ENCODE data around the gene MRPS2.
"Not testable (repeated sequence)": the region's sequence is repeated elsewhere in the genome, so short reads cannot be mapped to it uniquely, and the experiment has no call there.

MRPS2 gene

DNA sequence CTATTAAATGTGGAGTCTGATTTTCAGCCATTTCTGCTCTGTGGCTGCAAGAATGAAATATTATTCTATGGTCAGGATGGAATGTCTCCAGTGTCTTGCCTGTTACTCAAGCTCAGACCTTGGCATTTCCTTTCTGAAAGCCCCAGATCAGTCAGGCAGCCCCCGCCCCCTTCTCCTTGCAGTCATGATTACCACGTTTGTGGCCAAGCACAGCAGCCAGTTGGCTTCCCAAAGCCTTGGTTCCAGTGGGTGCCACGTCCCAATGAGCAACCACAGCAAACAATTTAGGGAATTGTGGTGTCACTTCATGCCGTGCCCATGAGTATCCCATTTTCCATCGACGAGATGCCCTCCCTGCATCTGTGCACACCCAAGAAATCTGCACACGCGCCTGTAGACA, 35.7 kb downstream of the MRPS2 start:
- TF ChIP-seq, protein P1, sequence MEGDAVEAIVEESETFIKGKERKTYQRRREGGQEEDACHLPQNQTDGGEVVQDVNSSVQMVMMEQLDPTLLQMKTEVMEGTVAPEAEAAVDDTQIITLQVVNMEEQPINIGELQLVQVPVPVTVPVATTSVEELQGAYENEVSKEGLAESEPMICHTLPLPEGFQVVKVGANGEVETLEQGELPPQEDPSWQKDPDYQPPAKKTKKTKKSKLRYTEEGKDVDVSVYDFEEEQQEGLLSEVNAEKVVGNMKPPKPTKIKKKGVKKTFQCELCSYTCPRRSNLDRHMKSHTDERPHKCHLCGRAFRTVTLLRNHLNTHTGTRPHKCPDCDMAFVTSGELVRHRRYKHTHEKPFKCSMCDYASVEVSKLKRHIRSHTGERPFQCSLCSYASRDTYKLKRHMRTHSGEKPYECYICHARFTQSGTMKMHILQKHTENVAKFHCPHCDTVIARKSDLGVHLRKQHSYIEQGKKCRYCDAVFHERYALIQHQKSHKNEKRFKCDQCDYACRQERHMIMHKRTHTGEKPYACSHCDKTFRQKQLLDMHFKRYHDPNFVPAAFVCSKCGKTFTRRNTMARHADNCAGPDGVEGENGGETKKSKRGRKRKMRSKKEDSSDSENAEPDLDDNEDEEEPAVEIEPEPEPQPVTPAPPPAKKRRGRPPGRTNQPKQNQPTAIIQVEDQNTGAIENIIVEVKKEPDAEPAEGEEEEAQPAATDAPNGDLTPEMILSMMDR (IDR thresholded peaks at IDR 0.05; ENCODE audit: low read depth, low read length): no peak
- DNase-seq (ENCODE audit: extremely low read depth, low read depth): no peak

DNA sequence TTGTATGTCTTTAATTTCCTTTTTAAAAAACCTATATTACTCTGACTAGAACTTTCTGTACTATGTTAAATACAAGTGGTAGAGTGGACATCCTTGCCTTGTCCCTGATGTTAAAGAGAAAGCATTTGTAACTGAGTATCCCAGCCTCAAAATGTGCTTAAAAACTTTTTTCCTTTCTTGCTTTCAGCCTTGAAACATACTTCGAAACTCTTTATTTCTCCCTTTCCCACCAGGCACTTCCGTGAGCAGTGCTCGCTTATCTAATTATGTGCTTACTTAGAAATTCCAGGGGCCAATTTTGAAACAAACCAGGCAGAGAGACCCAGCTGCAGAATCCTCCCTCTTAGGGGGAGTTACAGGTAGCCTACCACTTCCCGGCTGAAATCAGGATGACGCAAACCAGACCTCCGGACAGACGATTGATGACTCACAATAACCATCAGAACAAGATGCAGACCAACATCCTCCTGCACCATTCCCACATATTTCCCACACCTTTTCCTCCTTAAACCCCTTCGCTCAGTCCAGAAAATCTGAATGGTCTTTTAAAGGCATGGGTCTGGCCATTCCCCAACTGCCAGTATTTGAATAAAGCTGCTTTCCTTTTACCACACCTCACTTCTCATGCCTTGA, 42.9 kb downstream of the MRPS2 start:
- not testable (repeated sequence) for DNase-seq (ENCODE audit: extremely low read depth, low read depth)

DNA sequence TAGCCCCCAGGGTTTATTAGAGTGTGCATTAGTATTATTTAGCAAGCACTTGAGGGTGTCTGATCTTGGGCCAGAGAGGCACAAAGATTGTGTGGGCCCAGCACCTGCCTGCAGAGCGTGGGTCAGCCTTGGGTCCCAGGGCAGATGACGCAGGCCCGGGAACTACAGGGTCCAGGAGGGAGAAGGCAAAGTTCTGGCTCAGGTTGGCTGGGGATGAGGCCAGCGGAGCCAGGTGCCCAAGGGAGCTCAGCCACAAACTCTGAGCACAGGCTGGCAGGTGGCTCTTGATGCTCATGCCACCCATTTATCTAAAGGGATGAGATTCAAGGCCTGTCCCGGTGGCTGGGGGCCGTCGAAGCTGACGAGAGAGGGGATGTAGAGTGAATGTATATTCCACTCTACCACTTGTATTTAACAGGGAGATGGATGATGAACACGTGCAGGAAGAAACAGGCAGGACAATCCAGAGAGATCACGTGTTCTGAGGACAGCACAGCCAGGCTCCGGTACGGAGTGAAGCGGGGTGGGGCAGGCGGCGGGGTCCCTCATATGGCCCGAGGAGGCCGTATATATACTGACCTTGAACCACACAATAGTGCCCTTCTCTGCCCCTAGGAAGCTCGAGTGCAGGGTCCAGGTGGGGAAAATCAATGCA, 44.6 kb downstream of the MRPS2 start:
- no peak for DNase-seq (ENCODE audit: extremely low read depth, low read depth)
- TF ChIP-seq, protein P1 (IDR thresholded peaks at IDR 0.05; ENCODE audit: low read depth, low read length): no peak

DNA sequence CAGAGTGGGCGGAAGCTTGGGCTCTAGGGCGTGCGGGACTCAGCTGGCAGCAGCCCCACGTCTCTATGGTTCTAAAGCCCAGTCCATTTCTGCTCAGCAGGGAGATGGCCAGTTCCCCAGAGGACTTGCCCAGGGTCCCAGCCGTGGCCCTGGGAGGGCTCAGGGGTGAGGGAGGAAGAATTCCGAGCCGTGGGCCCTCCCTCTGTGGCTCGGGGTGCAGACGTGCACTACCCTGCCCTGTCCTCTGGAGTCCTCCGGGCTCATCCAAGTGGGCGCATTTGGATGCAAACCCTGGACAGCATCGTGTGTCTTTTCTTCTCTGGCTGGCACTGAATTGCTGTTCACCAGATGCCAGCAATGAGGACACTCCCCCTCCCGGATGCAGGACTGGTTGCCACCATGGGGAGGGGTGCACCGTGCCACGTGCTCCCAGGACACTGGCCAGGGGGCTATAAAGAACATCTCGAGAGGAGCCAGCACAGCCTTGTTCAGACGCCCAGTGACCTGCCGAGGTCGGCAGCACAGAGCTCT, 45.2 kb downstream of the MRPS2 start, which contains the start of gene OBP2A:
TSS of gene OBP2A (plus strand) at position 481 of the 531 bp plus-strand sequence. CDS start 55 bp downstream, outside the sequence.
- DNase-seq (ENCODE audit: extremely low read depth, low read depth): not testable (repeated sequence)

DNA sequence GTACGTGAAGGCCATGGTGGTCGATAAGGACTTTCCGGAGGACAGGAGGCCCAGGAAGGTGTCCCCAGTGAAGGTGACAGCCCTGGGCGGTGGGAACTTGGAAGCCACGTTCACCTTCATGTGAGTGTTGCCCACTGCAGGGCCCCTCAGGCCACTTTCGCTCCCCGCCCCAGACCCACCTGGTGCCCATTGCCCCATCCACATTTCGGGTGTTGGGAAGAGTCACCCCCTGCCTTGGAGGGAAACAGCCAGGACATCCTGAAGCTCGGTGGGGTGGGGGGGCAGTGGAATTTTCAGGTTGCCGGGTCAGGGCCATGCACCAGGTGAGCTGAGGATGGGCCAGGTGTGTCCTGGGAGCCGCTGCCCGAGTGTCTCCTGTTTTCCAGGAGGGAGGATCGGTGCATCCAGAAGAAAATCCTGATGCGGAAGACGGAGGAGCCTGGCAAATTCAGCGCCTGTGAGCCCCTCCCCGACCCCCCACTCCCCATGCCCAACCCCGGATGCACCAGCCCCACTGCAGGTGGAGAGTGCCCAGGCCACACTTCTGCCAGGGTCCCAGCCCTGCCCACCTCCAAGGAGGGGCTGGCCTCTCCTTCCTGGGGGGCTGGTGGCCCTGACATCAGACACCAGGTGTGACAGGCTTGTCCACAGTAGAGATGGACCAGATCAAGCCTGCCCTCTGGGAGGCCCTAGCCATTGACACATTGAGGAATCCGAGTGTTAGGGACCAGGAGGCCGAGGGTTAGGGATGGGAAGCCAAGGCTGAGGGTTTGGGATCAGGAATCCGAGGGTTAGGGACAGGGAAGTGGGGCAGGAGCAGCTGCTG, 46.5 kb downstream of the MRPS2 start:
- not testable (repeated sequence) for DNase-seq (ENCODE audit: extremely low read depth, low read depth)

DNA sequence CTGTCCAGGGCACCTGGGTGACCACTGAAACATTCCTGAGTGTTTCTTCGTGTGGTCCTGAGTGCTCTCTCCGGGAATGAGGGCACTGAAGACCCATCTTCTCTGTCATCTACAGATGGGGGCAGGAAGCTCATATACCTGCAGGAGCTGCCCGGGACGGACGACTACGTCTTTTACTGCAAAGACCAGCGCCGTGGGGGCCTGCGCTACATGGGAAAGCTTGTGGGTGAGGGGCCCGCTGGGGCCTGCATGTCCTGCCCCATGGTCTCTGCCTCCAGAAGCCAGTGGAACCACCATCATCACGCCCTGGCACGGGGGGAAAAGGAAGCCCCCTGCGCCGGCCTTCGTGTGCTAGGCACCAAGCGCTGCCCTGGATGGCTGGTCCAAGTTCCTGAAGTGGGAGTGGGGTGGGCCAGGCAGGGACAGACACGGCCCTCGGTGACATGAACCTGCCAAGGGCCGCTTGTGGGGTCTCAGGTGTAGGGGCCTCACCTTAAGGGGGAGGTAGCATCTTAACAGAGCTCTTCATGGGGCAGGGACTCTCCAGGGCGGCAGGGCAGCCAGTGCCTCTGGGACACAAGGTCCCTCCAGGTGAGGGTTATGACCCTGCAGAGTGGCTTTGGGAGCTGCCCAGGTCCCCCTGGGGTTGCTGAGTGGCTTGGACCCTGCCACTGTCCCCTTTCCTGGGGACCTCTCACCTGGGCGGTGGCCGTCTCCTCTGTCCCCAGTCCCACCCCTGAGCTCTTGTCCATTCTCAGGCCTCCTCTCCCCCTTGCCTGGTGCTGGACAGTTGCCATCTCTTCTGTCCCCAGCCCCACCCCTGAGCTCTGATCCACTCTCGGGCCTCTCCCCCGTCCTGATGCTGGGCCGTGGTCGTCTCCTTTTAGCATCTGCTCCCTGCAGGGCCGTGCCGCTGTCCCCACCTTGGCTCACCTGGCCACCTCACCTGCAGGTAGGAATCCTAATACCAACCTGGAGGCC, 47.6 kb downstream of the MRPS2 start:
- TF ChIP-seq, protein P1 (IDR thresholded peaks at IDR 0.05; ENCODE audit: low read depth, low read length): no peak
- no peak for DNase-seq (ENCODE audit: extremely low read depth, low read depth)

DNA sequence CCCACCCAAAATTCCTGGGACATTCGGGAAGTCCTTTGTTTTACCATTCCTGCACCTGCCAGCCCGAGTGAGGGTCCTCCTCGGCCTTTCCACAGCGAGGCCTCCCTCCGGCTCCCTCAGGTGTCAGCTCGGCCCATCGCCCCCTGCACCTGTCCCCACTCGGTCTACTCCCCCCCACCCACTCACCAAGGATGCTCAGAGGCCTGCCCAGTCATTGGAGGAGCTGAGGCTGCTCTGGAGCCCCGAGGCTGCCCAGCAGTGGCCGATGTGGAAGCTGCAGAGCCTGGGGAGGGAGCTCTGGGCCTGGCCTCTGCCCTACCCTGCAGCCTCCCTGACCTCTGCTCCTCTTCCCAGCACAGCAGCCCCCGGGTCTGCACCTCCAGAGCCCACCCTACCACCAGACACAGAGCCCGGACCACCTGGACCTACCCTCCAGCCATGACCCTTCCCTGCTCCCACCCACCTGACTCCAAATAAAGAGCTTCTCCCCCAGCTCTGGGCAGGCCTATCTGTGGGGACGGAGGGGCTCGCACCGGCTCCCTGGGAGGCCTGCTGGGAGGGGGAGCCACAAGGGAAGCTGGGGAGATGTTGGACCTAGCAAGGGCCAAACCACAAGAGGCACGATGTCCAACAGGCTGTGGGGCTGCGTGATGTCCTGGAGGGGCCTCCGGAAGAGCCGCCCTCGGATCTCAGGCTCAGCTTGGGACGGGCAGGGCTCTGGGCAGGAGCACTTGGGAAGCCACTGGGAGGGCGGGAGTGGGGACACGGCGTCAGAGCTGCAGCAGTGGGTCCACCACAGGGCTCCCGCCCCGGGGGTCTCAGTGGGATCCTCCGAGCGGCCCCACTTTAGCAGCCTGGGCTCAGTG, 49.2 kb downstream of the MRPS2 start:
- DNase-seq (ENCODE audit: extremely low read depth, low read depth): not testable (repeated sequence)

DNA sequence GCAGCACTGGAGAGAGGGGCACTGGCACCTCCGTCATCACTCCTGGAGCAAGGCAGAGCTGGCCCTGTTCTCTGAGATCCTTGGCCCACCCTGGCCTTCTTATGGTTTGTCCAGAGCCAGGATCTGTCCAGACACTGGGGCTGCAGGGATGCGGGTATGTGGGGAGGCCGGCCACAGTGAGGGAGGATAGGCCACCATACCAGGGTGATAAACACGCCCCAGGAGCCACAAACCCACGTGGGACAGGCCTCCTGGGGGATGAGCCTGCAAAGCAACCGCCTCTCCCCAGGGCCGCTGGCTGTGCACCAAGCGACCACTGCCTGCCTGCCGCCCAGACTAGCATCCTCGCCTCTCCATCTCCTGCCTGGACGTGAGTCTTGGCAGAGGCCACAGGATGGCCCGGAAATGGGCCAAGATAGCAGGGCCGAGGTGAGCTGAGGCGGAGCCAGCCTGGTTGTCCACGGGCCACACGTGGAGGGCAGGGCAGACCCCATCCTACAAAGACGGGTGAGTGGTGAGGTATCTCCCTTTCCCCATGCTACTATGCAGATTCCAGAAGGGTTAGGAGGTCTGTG, 49.9 kb downstream of the MRPS2 start:
- TF ChIP-seq, protein P1 (IDR thresholded peaks at IDR 0.05; ENCODE audit: low read depth, low read length): no peak
- no peak for DNase-seq (ENCODE audit: extremely low read depth, low read depth)

Measured in AG09319 (cell line).